HG03558 (cell line): ENCODE measurements around the gene PTPN11.
"Not testable (repeated sequence)": the region's sequence is repeated elsewhere in the genome, so short reads cannot be mapped to it uniquely, and the experiment has no call there.

ENCODE experiments used
- ATAC-seq: cut with Tn5 transposase; IDR thresholded peaks from one replicate; pipeline ENCODE4 v1.9.1; 2021; ENCODE audit warnings: moderate number of reproducible peaks; ENCODE audit not compliant: unreplicated experiment; ENCODE audit errors: extremely low read depth

Gene PTPN11

GRCh38 chr12:112418608-112419296 lies at the start of gene PTPN11:
TSS of gene PTPN11 (plus strand) at chr12:112418947. CDS start at chr12:112419112, 165 bp downstream.
- ATAC-seq: peak; percentile 40

GRCh38 chr12:112370199-112370598 lies 48.5 kb upstream of the PTPN11 start:
- ATAC-seq: no peak

GRCh38 chr12:112370868-112371510 lies 47.8 kb upstream of the PTPN11 start:
- no peak for ATAC-seq

GRCh38 chr12:112374166-112374740 lies 44.5 kb upstream of the PTPN11 start:
- no peak for ATAC-seq

GRCh38 chr12:112375105-112375504 lies 43.6 kb upstream of the PTPN11 start:
- no peak for ATAC-seq

GRCh38 chr12:112380663-112381405 lies 37.9 kb upstream of the PTPN11 start:
- ATAC-seq: no peak

- peak; percentile 30 for ATAC-seq
These were observed 37.3 kb upstream of the PTPN11 start for GRCh38 chr12:112381406-112381882.

GRCh38 chr12:112381883-112382796 lies 36.6 kb upstream of the PTPN11 start, which contains the start of gene HECTD4:
TSS of gene HECTD4 (minus strand) at chr12:112382431. CDS start at chr12:112382128, 303 bp downstream.
- peak; percentile 61 for ATAC-seq

- ATAC-seq: no peak
These were observed 35.9 kb upstream of the PTPN11 start for GRCh38 chr12:112382866-112383265.

- no peak for ATAC-seq
These were observed 32.0 kb upstream of the PTPN11 start for GRCh38 chr12:112386726-112387125.

GRCh38 chr12:112389228-112389627 lies 29.5 kb upstream of the PTPN11 start:
- no peak for ATAC-seq

GRCh38 chr12:112389922-112390654 lies 28.7 kb upstream of the PTPN11 start:
- ATAC-seq: not testable (repeated sequence)

- no peak for ATAC-seq
These were observed 25.4 kb upstream of the PTPN11 start for GRCh38 chr12:112393328-112393727.

- no peak for ATAC-seq
These were observed 17.7 kb upstream of the PTPN11 start for GRCh38 chr12:112401054-112401453.

- ATAC-seq: no peak
These were observed 16.7 kb upstream of the PTPN11 start for GRCh38 chr12:112401903-112402498.

GRCh38 chr12:112406519-112407488 lies 11.9 kb upstream of the PTPN11 start:
- no peak for ATAC-seq

- not testable (repeated sequence) for ATAC-seq
These were observed 11.1 kb upstream of the PTPN11 start for GRCh38 chr12:112407683-112408082.
